LNCAP (cell line): ENCODE data around the gene TAS1R1.

Experiments
- CTCF ChIP-seq: fragments of 450-650 bp; IDR thresholded peaks from 2 replicates; pipeline ENCODE4 v1.5.1; 2017; ENCODE audit warnings: mild to moderate bottlenecking

TAS1R1 gene

GRCh38 chr1:6623269-6623965, 68.3 kb downstream of the TAS1R1 start:
- no peak for TF ChIP-seq CTCF

GRCh38 chr1:6624710-6625583, 69.8 kb downstream of the TAS1R1 start, which contains the start of gene THAP3:
THAP3 (plus strand) TSS chr1:6624868; CDS start chr1:6625219, 351 bp downstream.
- TF ChIP-seq CTCF, result no peak

- TF ChIP-seq CTCF, result no peak
Observed at GRCh38 chr1:6625584-6626149, 70.6 kb downstream of the TAS1R1 start.

- TF ChIP-seq CTCF, result no peak
Observed at GRCh38 chr1:6627031-6627430, 71.9 kb downstream of the TAS1R1 start.

- TF ChIP-seq CTCF, result no peak
Observed at GRCh38 chr1:6627841-6628545, 72.9 kb downstream of the TAS1R1 start.

GRCh38 chr1:6628971-6629479, 73.9 kb downstream of the TAS1R1 start:
- TF ChIP-seq CTCF, result no peak
